Glutamatergic neuron (in vitro differentiated cells): Measurements from ENCODE around the gene ODAPH. TPM values are rescaled to one million over a fixed set of nuclear protein-coding genes. Genes with fewer than 3 reads are reported as not detected.

Source experiments
- DNase-seq: peaks from one replicate; pipeline ENCODE4 v3.0.0; 2022
- H3K27ac Mint-ChIP-seq: one replicate; pipeline ENCODE4 v1.8.0; 2020; ENCODE audit warnings: mild to moderate bottlenecking, mixed read lengths, inconsistent platforms; ENCODE audit not compliant: unreplicated experiment
- H3K27me3 Mint-ChIP-seq: one replicate; pipeline ENCODE4 v1.8.0; 2020; ENCODE audit warnings: mild to moderate bottlenecking, moderate library complexity, mixed read lengths, inconsistent platforms; ENCODE audit not compliant: unreplicated experiment
- H3K36me3 Mint-ChIP-seq: one replicate; pipeline ENCODE4 v1.8.0; 2020; ENCODE audit warnings: mild to moderate bottlenecking, mixed read lengths, inconsistent platforms; ENCODE audit not compliant: unreplicated experiment
- H3K4me1 Mint-ChIP-seq: one replicate; pipeline ENCODE4 v1.8.0; 2020; ENCODE audit warnings: mild to moderate bottlenecking, low read depth, mixed read lengths, inconsistent platforms; ENCODE audit not compliant: unreplicated experiment
- H3K4me3 Mint-ChIP-seq: one replicate; pipeline ENCODE4 v1.8.0; 2020; ENCODE audit warnings: mild to moderate bottlenecking, mixed read lengths, inconsistent platforms; ENCODE audit not compliant: unreplicated experiment
- H3K9me3 Mint-ChIP-seq: one replicate; pipeline ENCODE4 v1.8.0; 2020; ENCODE audit warnings: mild to moderate bottlenecking, moderate library complexity, mixed read lengths, inconsistent platforms; ENCODE audit not compliant: unreplicated experiment
- CTCF ChIP-seq: fragments of 200-600 bp; sonication (generic); IDR thresholded peaks from one replicate; pipeline ENCODE4 v1.5.0; 2021; ENCODE audit not compliant: partially characterized antibody, unreplicated experiment
- total RNA-seq: library from RNA; stranded (reverse); fragmentation: NEBNext Ultra II Directional; extraction: Animal tissue kit (Norgen Biotek cat#: 25700); gene quantifications from one replicate; pipeline ENCODE4 v1.2.1, GENCODE V29; 2021; ENCODE audit not compliant: unreplicated experiment

Gene ODAPH
- total RNA-seq, 1 donor from 2014 or later, result not detected

- Mint-ChIP-seq H3K36me3 (no peaks in the 10 kb centered on the region), H3K4me1 (no peaks in the 10 kb centered on the region), H3K27me3 (no peaks in the 10 kb centered on the region), H3K4me3 (no peak overlapping the region), H3K9me3 (no peaks in the 10 kb centered on the region), H3K27ac (no peak overlapping the region)
- no peak for TF ChIP-seq CTCF
- no peak for DNase-seq
Measured at GRCh38 chr4:75549019-75549418, 6.8 kb upstream of the ODAPH start.

GRCh38 chr4:75552452-75552851 is 3.4 kb upstream of the ODAPH start:
- H3K27me3 Mint-ChIP-seq, result no peaks in the 10 kb centered on the region
- no peak for DNase-seq
- no peaks in the 10 kb centered on the region for H3K9me3 Mint-ChIP-seq
- no peak overlapping the region for H3K4me3 Mint-ChIP-seq
- H3K36me3 Mint-ChIP-seq, result no peaks in the 10 kb centered on the region
- TF ChIP-seq CTCF, result no peak
- H3K4me1 Mint-ChIP-seq, result no peaks in the 10 kb centered on the region
- no peak overlapping the region for H3K27ac Mint-ChIP-seq

- no peaks in the 10 kb centered on the region for H3K4me1 Mint-ChIP-seq
- no peak overlapping the region for H3K27ac Mint-ChIP-seq
- no peak for TF ChIP-seq CTCF
- DNase-seq, result no peak
- no peaks in the 10 kb centered on the region for H3K27me3 Mint-ChIP-seq
- H3K36me3 Mint-ChIP-seq, result no peaks in the 10 kb centered on the region
- H3K4me3 Mint-ChIP-seq, result no peak overlapping the region
- H3K9me3 Mint-ChIP-seq, result no peaks in the 10 kb centered on the region
Measured at GRCh38 chr4:75557696-75558095, 1.8 kb downstream of the ODAPH start.

GRCh38 chr4:75561789-75562188 is 5.9 kb downstream of the ODAPH start:
- Mint-ChIP-seq H3K4me3 (no peak overlapping the region), H3K27ac (no peak overlapping the region), H3K9me3 (no peaks in the 10 kb centered on the region), H3K4me1 (no peaks in the 10 kb centered on the region), H3K27me3 (no peaks in the 10 kb centered on the region), H3K36me3 (no peaks in the 10 kb centered on the region)
- DNase-seq, result no peak
- TF ChIP-seq CTCF, result no peak

GRCh38 chr4:75564023-75564422 is 8.2 kb downstream of the ODAPH start:
- Mint-ChIP-seq H3K27ac (no peak overlapping the region), H3K4me3 (no peak overlapping the region), H3K27me3 (no peaks in the 10 kb centered on the region), H3K36me3 (no peaks in the 10 kb centered on the region), H3K9me3 (no peaks in the 10 kb centered on the region), H3K4me1 (no peaks in the 10 kb centered on the region)
- no peak for DNase-seq
- no peak for TF ChIP-seq CTCF
